Loucy (cell line): Measurements from ENCODE around the gene MAPT.

Experiments used
- H2AFZ ChIP-seq: fragments of 200-600 bp; sonication (generic); 2 replicates; pipeline ENCODE4 v1.6.0; 2016; ENCODE audit warnings: antibody characterized with exemption, mild to moderate bottlenecking, low read length, moderate library complexity
- H3F3A ChIP-seq: fragments of 200-600 bp; 2 replicates; pipeline ENCODE4 v1.6.0; 2016; ENCODE audit warnings: antibody characterized with exemption, low read depth, mild to moderate bottlenecking
- H3K27me3 ChIP-seq: fragments of 200-600 bp; sonication (generic); 2 replicates; pipeline ENCODE4 v1.6.1; 2014; ENCODE audit warnings: low read length, mild to moderate bottlenecking; ENCODE audit not compliant: insufficient read depth, poor library complexity, severe bottlenecking
- H3K36me3 ChIP-seq: fragments of 200-600 bp; sonication (generic); 2 replicates; pipeline ENCODE4 v1.6.1; 2016; ENCODE audit warnings: low read length; ENCODE audit not compliant: insufficient read depth
- H3K4me1 ChIP-seq: fragments of 200-600 bp; sonication (generic); 2 replicates; pipeline ENCODE4 v1.5.1; 2014; ENCODE audit warnings: low read length, mild to moderate bottlenecking; ENCODE audit not compliant: insufficient read depth, poor library complexity, severe bottlenecking
- H3K4me2 ChIP-seq: fragments of 200-600 bp; sonication (generic); 2 replicates; pipeline ENCODE4 v1.6.0; 2014; ENCODE audit warnings: antibody characterized with exemption, low read length, low read depth, mild to moderate bottlenecking; ENCODE audit not compliant: poor library complexity, severe bottlenecking
- H3K4me3 ChIP-seq: fragments of 200-600 bp; sonication (generic); 2 replicates; pipeline ENCODE4 v1.5.1; 2014; ENCODE audit warnings: low read length, mild to moderate bottlenecking, mixed read lengths; ENCODE audit not compliant: poor library complexity, severe bottlenecking
- H3K79me2 ChIP-seq: fragments of 200-600 bp; sonication (generic); 2 replicates; pipeline ENCODE4 v1.6.1; 2014; ENCODE audit warnings: low read length; ENCODE audit not compliant: insufficient read depth
- H3K9ac ChIP-seq: fragments of 200-600 bp; sonication (generic); 2 replicates; pipeline ENCODE4 v1.6.0; 2014; ENCODE audit warnings: mild to moderate bottlenecking, low read depth, low read length, moderate library complexity; ENCODE audit not compliant: poor library complexity, severe bottlenecking
- H3K9me2 ChIP-seq: fragments of 200-600 bp; sonication (generic); replicated peaks from 2 replicates; pipeline ENCODE4 v1.6.1; 2016; ENCODE audit warnings: low read depth, low read length, mixed read lengths
- H3K9me3 ChIP-seq: fragments of 200-600 bp; sonication (generic); 2 replicates; pipeline ENCODE4 v1.6.1; 2014; ENCODE audit warnings: mild to moderate bottlenecking, antibody characterized with exemption, low read length, low read depth; ENCODE audit not compliant: insufficient read depth
- H4K20me1 ChIP-seq: fragments of 200-600 bp; sonication (generic); 2 replicates; pipeline ENCODE4 v1.6.0; 2014; ENCODE audit warnings: antibody characterized with exemption, low read length, mild to moderate bottlenecking; ENCODE audit not compliant: insufficient read depth, poor library complexity, severe bottlenecking
- EZH2phosphoT487 ChIP-seq: fragments of 200-600 bp; IDR thresholded peaks from 2 replicates; pipeline ENCODE4 v1.6.1; 2018; ENCODE audit warnings: antibody characterized with exemption, mild to moderate bottlenecking, moderate library complexity, borderline replicate concordance
- TF ChIP-seq, protein P1 (sequence below): fragments of 200-600 bp; sonication (generic); conservative IDR thresholded peaks from 2 replicates; pipeline ENCODE4 v1.5.1; 2014; ENCODE audit warnings: mild to moderate bottlenecking, antibody characterized with exemption, low read length

Gene MAPT

GRCh38 chr17:45904866-45905265, 10.5 kb downstream of the MAPT start:
- H2AFZ ChIP-seq, result no peak overlapping the region

DNA sequence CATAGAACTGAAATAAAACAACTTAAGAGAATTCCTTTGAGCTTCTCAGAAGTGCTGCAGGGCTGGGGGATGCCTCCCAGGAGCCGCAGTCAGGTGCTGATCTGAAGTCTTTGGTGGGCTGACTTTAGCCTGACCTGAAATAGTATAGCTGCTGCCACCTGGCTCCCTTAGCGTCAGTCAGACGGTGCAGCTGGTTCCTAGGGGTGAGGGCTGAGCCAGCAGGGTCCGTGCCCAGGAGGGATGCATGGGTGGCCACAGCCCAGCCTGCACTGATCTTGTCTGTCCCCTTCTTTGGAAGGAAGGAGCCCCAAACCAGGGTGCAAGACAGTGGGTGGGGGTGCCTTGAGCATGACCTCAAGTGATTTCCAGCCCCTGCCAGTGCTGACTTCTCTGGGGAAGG, 11.5 kb downstream of the MAPT start:
- no peak overlapping the region for H3K4me2 ChIP-seq
- H3K4me3 ChIP-seq, result no peak overlapping the region
- no peaks in the 10 kb centered on the region for H3K9me2 ChIP-seq
- H3K9ac ChIP-seq, result no peak overlapping the region
- no peaks in the 10 kb centered on the region for H3F3A ChIP-seq
- H3K36me3 ChIP-seq, result no peaks in the 10 kb centered on the region
- peaks cover 6% of the 10 kb centered on the region for H3K4me1 ChIP-seq
- no peaks in the 10 kb centered on the region for H3K79me2 ChIP-seq
- no peaks in the 10 kb centered on the region for H3K27me3 ChIP-seq
- H2AFZ ChIP-seq, result no peak overlapping the region
- no peaks in the 10 kb centered on the region for H3K9me3 ChIP-seq
- H4K20me1 ChIP-seq, result no peaks in the 10 kb centered on the region
- TF ChIP-seq EZH2phosphoT487, result no peak
- TF ChIP-seq, protein P1, sequence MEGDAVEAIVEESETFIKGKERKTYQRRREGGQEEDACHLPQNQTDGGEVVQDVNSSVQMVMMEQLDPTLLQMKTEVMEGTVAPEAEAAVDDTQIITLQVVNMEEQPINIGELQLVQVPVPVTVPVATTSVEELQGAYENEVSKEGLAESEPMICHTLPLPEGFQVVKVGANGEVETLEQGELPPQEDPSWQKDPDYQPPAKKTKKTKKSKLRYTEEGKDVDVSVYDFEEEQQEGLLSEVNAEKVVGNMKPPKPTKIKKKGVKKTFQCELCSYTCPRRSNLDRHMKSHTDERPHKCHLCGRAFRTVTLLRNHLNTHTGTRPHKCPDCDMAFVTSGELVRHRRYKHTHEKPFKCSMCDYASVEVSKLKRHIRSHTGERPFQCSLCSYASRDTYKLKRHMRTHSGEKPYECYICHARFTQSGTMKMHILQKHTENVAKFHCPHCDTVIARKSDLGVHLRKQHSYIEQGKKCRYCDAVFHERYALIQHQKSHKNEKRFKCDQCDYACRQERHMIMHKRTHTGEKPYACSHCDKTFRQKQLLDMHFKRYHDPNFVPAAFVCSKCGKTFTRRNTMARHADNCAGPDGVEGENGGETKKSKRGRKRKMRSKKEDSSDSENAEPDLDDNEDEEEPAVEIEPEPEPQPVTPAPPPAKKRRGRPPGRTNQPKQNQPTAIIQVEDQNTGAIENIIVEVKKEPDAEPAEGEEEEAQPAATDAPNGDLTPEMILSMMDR, result no peak

More at GRCh38 chr17:45904866-45905265, 10.5 kb downstream of the MAPT start:
- H3K4me1 ChIP-seq, result peaks cover 6% of the 10 kb centered on the region
- no peaks in the 10 kb centered on the region for H3F3A ChIP-seq
- no peak overlapping the region for H3K4me2 ChIP-seq
- no peaks in the 10 kb centered on the region for H4K20me1 ChIP-seq
- H3K36me3 ChIP-seq, result no peaks in the 10 kb centered on the region
- TF ChIP-seq, protein P1, result no peak
- no peaks in the 10 kb centered on the region for H3K9me2 ChIP-seq
- H3K79me2 ChIP-seq, result no peaks in the 10 kb centered on the region
- H3K9ac ChIP-seq, result no peak overlapping the region
- H3K4me3 ChIP-seq, result no peak overlapping the region
- no peaks in the 10 kb centered on the region for H3K9me3 ChIP-seq
- no peaks in the 10 kb centered on the region for H3K27me3 ChIP-seq

- Histone ChIP-seq H3K9me3 (no peaks in the 10 kb centered on the region), H3K4me2 (no peak overlapping the region), H3K36me3 (no peaks in the 10 kb centered on the region), H3K4me3 (no peak overlapping the region), H3K4me1 (peaks cover 6% of the 10 kb centered on the region), H3F3A (no peaks in the 10 kb centered on the region), H3K9me2 (no peaks in the 10 kb centered on the region), H2AFZ (no peak overlapping the region), H3K79me2 (no peaks in the 10 kb centered on the region), H4K20me1 (no peaks in the 10 kb centered on the region), H3K9ac (no peak overlapping the region), H3K27me3 (no peaks in the 10 kb centered on the region)
- TF ChIP-seq, protein P1, result no peak
- no peak for TF ChIP-seq EZH2phosphoT487
These were observed 11.9 kb downstream of the MAPT start for GRCh38 chr17:45906237-45906636.
